B cell (primary cell): ENCODE data around the gene LXN.

ENCODE experiments used
- CTCF ChIP-seq: fragments of 200-600 bp; IDR thresholded peaks from one replicate; pipeline ENCODE4 v1.8.0; 2022; ENCODE audit warnings: antibody characterized with exemption, mild to moderate bottlenecking
- EZH2 ChIP-seq: IDR thresholded peaks from 2 replicates; pipeline ENCODE4 v1.6.1; 2012; ENCODE audit warnings: borderline replicate concordance, low read depth, mild to moderate bottlenecking, moderate library complexity, low read length; ENCODE audit not compliant: insufficient read depth, poor library complexity, severe bottlenecking

- TF ChIP-seq CTCF (no peak), EZH2 (no peak)
These were observed 10.9 kb upstream of the LXN start for GRCh38 chr3:158683230-158683962.
